ENCODE measurements around the gene SYP.

SYP gene

DNA sequence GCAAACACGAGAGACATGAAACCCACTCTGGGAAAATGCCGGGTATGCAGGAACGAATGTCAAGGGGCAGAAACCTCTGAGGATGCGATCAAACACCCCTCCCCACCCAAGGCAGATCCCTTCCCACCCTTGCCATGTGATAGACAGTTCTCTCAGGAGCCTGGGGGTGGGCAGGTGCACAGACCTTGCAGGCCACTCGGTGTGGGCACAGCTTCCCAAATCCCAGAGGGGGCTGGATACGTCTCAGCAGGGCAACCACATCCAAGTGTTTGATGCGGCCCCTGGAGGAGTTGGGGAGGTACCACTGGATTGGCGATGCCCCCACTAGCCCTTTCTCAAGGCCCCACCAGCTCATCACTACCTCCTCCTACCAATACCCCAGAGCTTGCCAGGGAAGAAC, 10.4 kb upstream of the SYP start:
- Histone ChIP-seq H3K9me3 (ENCODE audit: control extremely low read depth in 1 of 5, control insufficient read depth in 4 of 5, insufficient read depth in 2 of 5, low read depth in 1 of 5, low read length in 4 of 5) (no peaks in the 10 kb centered on the region), H3K36me3 (ENCODE audit: control insufficient read depth in 4 of 4, insufficient read depth in 4 of 4, low read length in 3 of 4) (no peaks in the 10 kb centered on the region), H3K4me1 (ENCODE audit: control extremely low read depth in 1 of 4, control insufficient read depth in 4 of 4, insufficient read depth in 4 of 4, low read length in 3 of 4) (peaks cover 0 to 3% (median 1%) of the 10 kb centered on the region in 4 experiments), H3K27ac (ENCODE audit: insufficient read depth in 1 of 2, low read depth in 1 of 2, low read length in 2 of 2, poor library complexity in 1 of 2, severe bottlenecking in 2 of 2) (no peak overlapping the region), H3K4me3 (ENCODE audit: control insufficient read depth in 1 of 7, extremely low read depth in 1 of 7, insufficient read depth in 4 of 7, low read depth in 2 of 7, low read length in 6 of 7) (no peak overlapping the region), H3K27me3 (replicated peaks in 2 of 5; ENCODE audit: control insufficient read depth in 4 of 5, insufficient read depth in 5 of 5, low read length in 4 of 5) (peaks cover 0 to 1% (median 0%) of the 10 kb centered on the region in 5 experiments)
- ChIA-PET CTCF (interaction anchor here (1.4 kb wide), 1 partner anchor 20 kb away, joined by 3 read pairs; no protein-coding TSS in a partner anchor), POLR2A (no interaction called here)
- DNase-seq: no peak
- 86% methylated on average over 4 of the region's 8 CpGs for WGBS (ENCODE audit: insufficient coverage)

- 61% methylated on average over 23 of the region's 28 CpGs for WGBS (ENCODE audit: insufficient coverage)
- CTCF ChIA-PET: interaction anchor here (1.4 to 2.2 kb wide), 2 partner anchors 17 to 20 kb away, joined by 3 to 6 read pairs; no protein-coding TSS in a partner anchor
- H3K36me3 ChIP-seq (ENCODE audit: control insufficient read depth in 4 of 4, insufficient read depth in 4 of 4, low read length in 3 of 4): no peaks in the 10 kb centered on the region
Observed at GRCh38 chrX:49209434-49210251, 9.7 kb upstream of the SYP start.

GRCh38 chrX:49208399-49208798, 8.4 kb upstream of the SYP start:
- POLR2A ChIA-PET: no interaction called here
- Histone ChIP-seq H3K27ac (ENCODE audit: insufficient read depth in 1 of 2, low read depth in 1 of 2, low read length in 2 of 2, poor library complexity in 1 of 2, severe bottlenecking in 2 of 2) (no peak overlapping the region), H3K9me3 (ENCODE audit: control extremely low read depth in 1 of 5, control insufficient read depth in 4 of 5, insufficient read depth in 2 of 5, low read depth in 1 of 5, low read length in 4 of 5) (no peaks in the 10 kb centered on the region), H3K4me3 (ENCODE audit: control insufficient read depth in 1 of 7, extremely low read depth in 1 of 7, insufficient read depth in 4 of 7, low read depth in 2 of 7, low read length in 6 of 7) (no peak overlapping the region), H3K4me1 (ENCODE audit: control extremely low read depth in 1 of 4, control insufficient read depth in 4 of 4, insufficient read depth in 4 of 4, low read length in 3 of 4) (peaks cover 0 to 3% (median 1%) of the 10 kb centered on the region in 4 experiments), H3K27me3 (replicated peaks in 2 of 5; ENCODE audit: control insufficient read depth in 4 of 5, insufficient read depth in 5 of 5, low read length in 4 of 5) (peaks cover 0 to 4% (median 0%) of the 10 kb centered on the region in 5 experiments), H3K36me3 (ENCODE audit: control insufficient read depth in 4 of 4, insufficient read depth in 4 of 4, low read length in 3 of 4) (no peaks in the 10 kb centered on the region)
- no peak for DNase-seq
- CTCF ChIA-PET: interaction anchor here (2.2 kb wide), 1 partner anchor 16 kb away, joined by 6 read pairs; no protein-coding TSS in a partner anchor
- WGBS (ENCODE audit: insufficient coverage): 84% methylated on average over 5 of the region's 5 CpGs

More at GRCh38 chrX:49209434-49210251, 9.7 kb upstream of the SYP start:
- POLR2A ChIA-PET: no interaction called here
- peak overlapping the region in 3 of 7 experiments; percentile 32 to 62 (median 42) for H3K4me3 ChIP-seq (ENCODE audit: control insufficient read depth in 1 of 7, extremely low read depth in 1 of 7, insufficient read depth in 4 of 7, low read depth in 2 of 7, low read length in 6 of 7)
- H3K27ac ChIP-seq (ENCODE audit: insufficient read depth in 1 of 2, low read depth in 1 of 2, low read length in 2 of 2, poor library complexity in 1 of 2, severe bottlenecking in 2 of 2): no peak overlapping the region
- peaks cover 0 to 4% (median 0%) of the 10 kb centered on the region in 5 experiments for H3K27me3 ChIP-seq (replicated peaks in 2 of 5; ENCODE audit: control insufficient read depth in 4 of 5, insufficient read depth in 5 of 5, low read length in 4 of 5)
- H3K4me1 ChIP-seq (ENCODE audit: control extremely low read depth in 1 of 4, control insufficient read depth in 4 of 4, insufficient read depth in 4 of 4, low read length in 3 of 4): peaks cover 0 to 3% (median 1%) of the 10 kb centered on the region in 4 experiments
- H3K9me3 ChIP-seq (ENCODE audit: control extremely low read depth in 1 of 5, control insufficient read depth in 4 of 5, insufficient read depth in 2 of 5, low read depth in 1 of 5, low read length in 4 of 5): no peaks in the 10 kb centered on the region
- DNase-seq: peak; percentile 43 to 77 (median 73)

- H3K27ac ChIP-seq (ENCODE audit: insufficient read depth in 1 of 2, low read depth in 1 of 2, low read length in 2 of 2, poor library complexity in 1 of 2, severe bottlenecking in 2 of 2): no peak overlapping the region
- CTCF ChIA-PET: no interaction called here
- no peaks in the 10 kb centered on the region for H3K36me3 ChIP-seq (ENCODE audit: control insufficient read depth in 4 of 4, insufficient read depth in 4 of 4, low read length in 3 of 4)
- no peaks in the 10 kb centered on the region for H3K9me3 ChIP-seq (ENCODE audit: control extremely low read depth in 1 of 5, control insufficient read depth in 4 of 5, insufficient read depth in 2 of 5, low read depth in 1 of 5, low read length in 4 of 5)
- POLR2A ChIA-PET: no interaction called here
- WGBS (ENCODE audit: insufficient coverage): 81% methylated on average over 7 of the region's 8 CpGs
- no peak overlapping the region for H3K4me3 ChIP-seq (ENCODE audit: control insufficient read depth in 1 of 7, extremely low read depth in 1 of 7, insufficient read depth in 4 of 7, low read depth in 2 of 7, low read length in 6 of 7)
- DNase-seq: no peak
- H3K27me3 ChIP-seq (replicated peaks in 2 of 5; ENCODE audit: control insufficient read depth in 4 of 5, insufficient read depth in 5 of 5, low read length in 4 of 5): peaks cover 0 to 4% (median 0%) of the 10 kb centered on the region in 5 experiments
- H3K4me1 ChIP-seq (ENCODE audit: control extremely low read depth in 1 of 4, control insufficient read depth in 4 of 4, insufficient read depth in 4 of 4, low read length in 3 of 4): peaks cover 0 to 3% (median 1%) of the 10 kb centered on the region in 4 experiments
Observed at GRCh38 chrX:49206543-49206942, 6.5 kb upstream of the SYP start.

GRCh38 chrX:49205443-49205842, 5.5 kb upstream of the SYP start:
- Histone ChIP-seq H3K27me3 (replicated peaks in 2 of 5; ENCODE audit: control insufficient read depth in 4 of 5, insufficient read depth in 5 of 5, low read length in 4 of 5) (peaks cover 0 to 4% (median 0%) of the 10 kb centered on the region in 5 experiments), H3K36me3 (ENCODE audit: control insufficient read depth in 4 of 4, insufficient read depth in 4 of 4, low read length in 3 of 4) (no peaks in the 10 kb centered on the region), H3K9me3 (ENCODE audit: control extremely low read depth in 1 of 5, control insufficient read depth in 4 of 5, insufficient read depth in 2 of 5, low read depth in 1 of 5, low read length in 4 of 5) (no peaks in the 10 kb centered on the region), H3K4me1 (ENCODE audit: control extremely low read depth in 1 of 4, control insufficient read depth in 4 of 4, insufficient read depth in 4 of 4, low read length in 3 of 4) (peaks cover 0 to 6% (median 2%) of the 10 kb centered on the region in 4 experiments), H3K4me3 (ENCODE audit: control insufficient read depth in 1 of 7, extremely low read depth in 1 of 7, insufficient read depth in 4 of 7, low read depth in 2 of 7, low read length in 6 of 7) (no peak overlapping the region), H3K27ac (ENCODE audit: insufficient read depth in 1 of 2, low read depth in 1 of 2, low read length in 2 of 2, poor library complexity in 1 of 2, severe bottlenecking in 2 of 2) (no peak overlapping the region)
- POLR2A ChIA-PET: no interaction called here
- CTCF ChIA-PET: no interaction called here
- no peak for DNase-seq
- WGBS (ENCODE audit: insufficient coverage): 93% methylated on average over 9 of the region's 13 CpGs

DNA sequence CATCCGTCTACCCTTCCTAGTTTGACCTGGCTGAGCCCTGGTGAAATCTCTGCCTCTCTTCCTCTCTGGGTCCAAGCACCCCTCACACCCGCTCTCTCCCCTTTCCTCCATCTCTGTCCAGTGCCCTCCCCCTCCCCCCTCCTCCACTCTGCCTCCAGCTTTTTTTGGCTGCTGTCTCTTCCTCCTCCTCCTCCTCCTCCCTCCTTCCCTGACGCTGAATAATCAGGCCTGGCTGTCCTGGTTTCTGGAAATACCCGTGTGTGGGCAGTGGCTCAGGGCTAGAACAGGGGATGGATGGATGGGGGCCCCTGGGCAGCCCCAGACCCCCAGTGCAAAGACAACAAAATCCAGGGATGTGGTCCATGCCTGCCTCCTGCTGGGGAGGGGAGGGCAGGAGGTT, 4.7 kb upstream of the SYP start:
- no peak for DNase-seq
- H3K4me1 ChIP-seq (ENCODE audit: control extremely low read depth in 1 of 4, control insufficient read depth in 4 of 4, insufficient read depth in 4 of 4, low read length in 3 of 4): peaks cover 0 to 8% (median 4%) of the 10 kb centered on the region in 4 experiments
- ChIA-PET POLR2A (no interaction called here), CTCF (no interaction called here)
- no peaks in the 10 kb centered on the region for H3K36me3 ChIP-seq (ENCODE audit: control insufficient read depth in 4 of 4, insufficient read depth in 4 of 4, low read length in 3 of 4)
- no peaks in the 10 kb centered on the region for H3K9me3 ChIP-seq (ENCODE audit: control extremely low read depth in 1 of 5, control insufficient read depth in 4 of 5, insufficient read depth in 2 of 5, low read depth in 1 of 5, low read length in 4 of 5)
- WGBS (ENCODE audit: insufficient coverage): 76% methylated on average over 2 of the region's 4 CpGs
- peaks cover 0 to 4% (median 0%) of the 10 kb centered on the region in 5 experiments for H3K27me3 ChIP-seq (replicated peaks in 2 of 5; ENCODE audit: control insufficient read depth in 4 of 5, insufficient read depth in 5 of 5, low read length in 4 of 5)
- no peak overlapping the region for H3K4me3 ChIP-seq (ENCODE audit: control insufficient read depth in 1 of 7, extremely low read depth in 1 of 7, insufficient read depth in 4 of 7, low read depth in 2 of 7, low read length in 6 of 7)
- no peak overlapping the region for H3K27ac ChIP-seq (ENCODE audit: insufficient read depth in 1 of 2, low read depth in 1 of 2, low read length in 2 of 2, poor library complexity in 1 of 2, severe bottlenecking in 2 of 2)

DNA sequence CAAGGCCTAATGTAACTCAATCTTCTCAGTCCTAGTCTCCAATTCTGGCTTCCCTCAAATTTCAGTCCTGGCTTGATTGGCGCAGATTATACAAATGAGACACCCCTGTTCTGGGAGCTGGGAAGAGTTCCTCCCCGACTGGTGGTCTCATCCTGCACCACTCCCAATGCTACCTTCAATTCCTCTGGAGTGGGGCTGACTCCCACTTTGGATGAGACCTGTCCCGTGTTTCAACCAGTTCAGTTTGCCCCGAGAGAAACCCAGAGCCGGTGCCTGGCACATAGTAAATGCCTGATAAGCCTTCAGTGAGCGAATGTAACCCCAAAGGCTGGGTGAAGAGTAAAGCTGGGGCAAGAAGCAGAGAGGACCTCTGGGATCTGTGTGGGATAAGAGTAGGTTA, 4.0 kb upstream of the SYP start:
- peaks cover 0 to 11% (median 8%) of the 10 kb centered on the region in 4 experiments for H3K4me1 ChIP-seq (ENCODE audit: control extremely low read depth in 1 of 4, control insufficient read depth in 4 of 4, insufficient read depth in 4 of 4, low read length in 3 of 4)
- no peak overlapping the region for H3K4me3 ChIP-seq (ENCODE audit: control insufficient read depth in 1 of 7, extremely low read depth in 1 of 7, insufficient read depth in 4 of 7, low read depth in 2 of 7, low read length in 6 of 7)
- ChIA-PET CTCF (no interaction called here), POLR2A (no interaction called here)
- peaks cover 0 to 8% (median 0%) of the 10 kb centered on the region in 5 experiments for H3K27me3 ChIP-seq (replicated peaks in 2 of 5; ENCODE audit: control insufficient read depth in 4 of 5, insufficient read depth in 5 of 5, low read length in 4 of 5)
- H3K27ac ChIP-seq (ENCODE audit: insufficient read depth in 1 of 2, low read depth in 1 of 2, low read length in 2 of 2, poor library complexity in 1 of 2, severe bottlenecking in 2 of 2): no peak overlapping the region
- no peaks in the 10 kb centered on the region for H3K9me3 ChIP-seq (ENCODE audit: control extremely low read depth in 1 of 5, control insufficient read depth in 4 of 5, insufficient read depth in 2 of 5, low read depth in 1 of 5, low read length in 4 of 5)
- H3K36me3 ChIP-seq (ENCODE audit: control insufficient read depth in 4 of 4, insufficient read depth in 4 of 4, low read length in 3 of 4): no peaks in the 10 kb centered on the region
- DNase-seq: no peak
- WGBS (ENCODE audit: insufficient coverage): 84% methylated on average over 6 of the region's 6 CpGs

Measured in common myeloid progenitor, CD34-positive (primary cell).